Endothelial cell of umbilical vein (primary cell): ENCODE measurements around the gene POU2AF1. TPM values are rescaled to one million over a fixed set of nuclear protein-coding genes. Genes with fewer than 3 reads are reported as not detected.

Experiments
- BruUV-seq: library from RNA; stranded (reverse); fragments of 400-500 nt; replicated peaks from 2 replicates; lab custom pipeline; 2021; lab: Mats Ljungman, UMichigan
- CTCF ChIA-PET: fragments of 300-600, 350-600 bp; sonication (Branson Sonifier 250); formaldehyde crosslinking; loops from one replicate; lab custom pipeline; 2021; ENCODE audit warnings: antibody characterized with exemption, inconsistent platforms; lab: Charles Lee
- POLR2A ChIA-PET: fragments of 300-600, 350-600 bp; sonication (Branson Sonifier 250); formaldehyde crosslinking; loops from one replicate; lab custom pipeline; 2021; ENCODE audit warnings: antibody characterized with exemption, inconsistent platforms; lab: Charles Lee
- DNase-seq: peaks from one replicate; pipeline ENCODE4 v3.0.0-alpha.2; 2011; ENCODE audit warnings: low read depth, low spot score
- FAIRE-seq: peaks from 2 replicates; lab custom pipeline; 2011; peaks lifted over from hg19 to GRCh38; lab: Jason Lieb, UNC
- H2AFZ ChIP-seq: 2 replicates; pipeline ENCODE4 v1.6.0; 2012; ENCODE audit warnings: low read depth, low read length, control low read depth, inconsistent platforms
- H3K27ac ChIP-seq: 2 replicates; pipeline ENCODE4 v1.5.1; 2011; ENCODE audit warnings: low read depth, mild to moderate bottlenecking, control low read depth, low read length, moderate library complexity; ENCODE audit not compliant: insufficient read depth
- H3K27me3 ChIP-seq, 2 experiments: 2 replicates each; pipeline versions ENCODE4 v1.6.0 to v1.6.1; 2011; ENCODE audit warnings: low read length in 2 of 2, mixed read lengths in 1 of 2; ENCODE audit not compliant: control insufficient read depth in 2 of 2, insufficient read depth in 2 of 2
- H3K36me3 ChIP-seq, 2 experiments: 2 replicates in 1 of 2; 3 replicates in 1 of 2; pipeline ENCODE4 v1.5.1; 2011; ENCODE audit warnings: low read length in 2 of 2, mild to moderate bottlenecking in 1 of 2, moderate library complexity in 1 of 2; ENCODE audit not compliant: control insufficient read depth in 2 of 2, insufficient read depth in 2 of 2; ENCODE audit errors: extremely low read depth in 1 of 2
- H3K4me1 ChIP-seq: 3 replicates; pipeline ENCODE4 v1.5.1; 2011; ENCODE audit warnings: mild to moderate bottlenecking, low read length; ENCODE audit not compliant: control insufficient read depth, insufficient read depth; ENCODE audit errors: extremely low read depth
- H3K4me2 ChIP-seq: 2 replicates; pipeline ENCODE4 v1.6.1; 2011; ENCODE audit warnings: low read length, control low read depth, mixed read lengths; ENCODE audit not compliant: insufficient read depth
- H3K4me3 ChIP-seq, 3 experiments: fragments of 200-600 bp in 1 of 3; sonication (generic), shearing (Covaris generic) in 1 of 3; replicated peaks in 1 of 3; 2 replicates each; pipeline ENCODE4 v1.5.1; 2011 to 2016; ENCODE audit warnings: control low read depth in 3 of 3, low read length in 3 of 3, mild to moderate bottlenecking in 2 of 3, inconsistent platforms in 1 of 3, low read depth in 1 of 3, moderate library complexity in 1 of 3; ENCODE audit not compliant: insufficient read depth in 1 of 3
- H3K79me2 ChIP-seq: 2 replicates; pipeline ENCODE4 v1.6.0; 2012; ENCODE audit warnings: low read length, inconsistent platforms; ENCODE audit not compliant: control insufficient read depth, insufficient read depth
- H3K9ac ChIP-seq: replicated peaks from 2 replicates; pipeline ENCODE3; 2011; ENCODE audit warnings: low read length, control low read depth; ENCODE audit not compliant: insufficient read depth; ENCODE audit errors: extremely low read depth
- H3K9me1 ChIP-seq: replicated peaks from 3 replicates; pipeline ENCODE4 v1.6.0; 2011; ENCODE audit warnings: mild to moderate bottlenecking, low read length; ENCODE audit not compliant: control insufficient read depth, insufficient read depth; ENCODE audit errors: extremely low read depth
- H3K9me3 ChIP-seq: replicated peaks from 2 replicates; pipeline ENCODE4 v1.5.1; 2012; ENCODE audit warnings: low read length, inconsistent platforms; ENCODE audit not compliant: control insufficient read depth, insufficient read depth
- H4K20me1 ChIP-seq: replicated peaks from 2 replicates; pipeline ENCODE3; 2011; ENCODE audit warnings: mild to moderate bottlenecking, low read length; ENCODE audit not compliant: control insufficient read depth, insufficient read depth; ENCODE audit errors: extremely low read depth
- CTCF ChIP-seq, 2 donors: IDR thresholded peaks; 1 replicate in 1 of 2; 2 replicates in 1 of 2; pipeline ENCODE4 v1.5.1; 2011; ENCODE audit warnings: low read length in 2 of 2, mild to moderate bottlenecking in 2 of 2, moderate library complexity in 2 of 2, control low read depth in 1 of 2, inconsistent platforms in 1 of 2, low read depth in 1 of 2; ENCODE audit not compliant: insufficient read depth in 1 of 2; ENCODE audit errors: extremely low read depth in 1 of 2
- EZH2 ChIP-seq: IDR thresholded peaks from 2 replicates; pipeline ENCODE4 v1.6.1; 2012; ENCODE audit warnings: borderline replicate concordance, low read depth, mild to moderate bottlenecking, moderate library complexity, low read length, inconsistent platforms; ENCODE audit not compliant: severe bottlenecking
- FOS ChIP-seq: IDR thresholded peaks from 2 replicates; pipeline ENCODE4 v1.6.1; 2011; ENCODE audit warnings: mild to moderate bottlenecking, low read length, moderate library complexity, borderline replicate concordance; ENCODE audit not compliant: insufficient read depth
- GATA2 ChIP-seq: IDR thresholded peaks from 2 replicates; pipeline ENCODE4 v1.7.0; 2011; ENCODE audit warnings: low read depth, mild to moderate bottlenecking, moderate library complexity, mixed read lengths, low read length; ENCODE audit not compliant: insufficient read length, insufficient read depth
- JUN ChIP-seq: IDR thresholded peaks from 2 replicates; pipeline ENCODE4 v1.6.1; 2011; ENCODE audit warnings: borderline replicate concordance, low read depth; ENCODE audit not compliant: insufficient read length, insufficient read depth
- MAX ChIP-seq: IDR thresholded peaks from 2 replicates; pipeline ENCODE4 v1.6.1; 2011; ENCODE audit not compliant: insufficient read depth, insufficient read length
- MYC ChIP-seq: IDR thresholded peaks from one replicate; pipeline ENCODE4 v1.6.1; 2011; ENCODE audit warnings: mild to moderate bottlenecking, low read depth, low read length
- POLR2A ChIP-seq: IDR thresholded peaks from 2 replicates; pipeline ENCODE4 v1.6.1; 2012; ENCODE audit warnings: low read depth, mild to moderate bottlenecking, control low read depth, low read length
- POLR2AphosphoS5 ChIP-seq: IDR thresholded peaks from 2 replicates; pipeline ENCODE4 v1.6.1; 2012; ENCODE audit warnings: low read depth, mild to moderate bottlenecking, control low read depth, low read length, moderate library complexity; ENCODE audit not compliant: insufficient read depth
- dilution Hi-C: fragments of 300-500 bp; cut with MboI; formaldehyde crosslinking; loops from one replicate; pipeline ENCODE4 v1.15.0; 2019; ENCODE audit warnings: low sequenced_read_pairs; ENCODE audit not compliant: extremely low pct_ligation_motif_present
- intact Hi-C: fragments of 100-400 bp; cut with micrococcal nuclease; formaldehyde crosslinking; loops from one replicate; pipeline ENCODE4 v1.10.0; 2022
- polyA plus RNA-seq, 4 experiments: library from polyadenylated mRNA; depleted of rRNA in 3 of 4; stranded (reverse) in 3 of 4; unstranded in 1 of 4; fragments of >200 nt; gene quantifications; 2 replicates each; pipeline versions ENCODE4 v1.2.1 to v1.2.3, GENCODE V29; 2011 to 2012; ENCODE audit warnings: missing spikeins in 1 of 4
- total RNA-seq: library from RNA; stranded (reverse); gene quantifications from 2 replicates; pipeline ENCODE4 v1.2.3, GENCODE V29; 2021

The POU2AF1 gene
- total and polyA plus RNA-seq, 2 donors (not counting 3 experiments of a cell fraction or from before 2014, with no cell fraction given): not detected

- H3K4me2 ChIP-seq: no peak overlapping the region
- no peaks in the 10 kb centered on the region for H3K36me3 ChIP-seq
- ChIA-PET POLR2A (no interaction called here), CTCF (no interaction called here)
- H3K79me2 ChIP-seq: no peaks in the 10 kb centered on the region
- no TSS peak for BruUV-seq
- dilution Hi-C loops: no loop called here
- H3K4me3 ChIP-seq: no peak overlapping the region
- H3K27ac ChIP-seq: no peak overlapping the region
- no peaks in the 10 kb centered on the region for H3K9me3 ChIP-seq
- H3K9me1 ChIP-seq: no peaks in the 10 kb centered on the region
- TF ChIP-seq MAX: no peak
- no peak for TF ChIP-seq CTCF (IDR thresholded peaks at IDR 0.05; ENCODE audit: extremely low read depth in 1 of 2, insufficient read depth in 1 of 2, low read depth in 1 of 2, low read length in 2 of 2)
- TF ChIP-seq POLR2AphosphoS5: no peak
- TF ChIP-seq JUN: no peak
- TF ChIP-seq MYC: no peak
- no peak for TF ChIP-seq FOS
- TF ChIP-seq POLR2A: no peak
- TF ChIP-seq EZH2: no peak
- TF ChIP-seq GATA2: no peak
- no peak for FAIRE-seq
- no peak overlapping the region for H2AFZ ChIP-seq
- H3K4me1 ChIP-seq: no peaks in the 10 kb centered on the region
- H3K9ac ChIP-seq: no peak overlapping the region
- no peak for DNase-seq
- no peaks in the 10 kb centered on the region for H3K27me3 ChIP-seq
- intact Hi-C loops: no loop called here
- no peaks in the 10 kb centered on the region for H4K20me1 ChIP-seq
Observed at GRCh38 chr11:111366560-111367410, 12.3 kb downstream of the POU2AF1 start.
